HL-60/S4 (cell line): ENCODE measurements around the gene PRAMEF12.
"Not testable (repeated sequence)": the region's sequence is repeated elsewhere in the genome, so short reads cannot be mapped to it uniquely, and the experiment has no call there.

ENCODE experiments used
- in situ Hi-C: fragments of 300-500 bp; cut with MboI; formaldehyde crosslinking; loops from 2 replicates; pipeline ENCODE4 v1.14.3; 2022; ENCODE audit warnings: low sequenced_read_pairs

The PRAMEF12 gene

DNA sequence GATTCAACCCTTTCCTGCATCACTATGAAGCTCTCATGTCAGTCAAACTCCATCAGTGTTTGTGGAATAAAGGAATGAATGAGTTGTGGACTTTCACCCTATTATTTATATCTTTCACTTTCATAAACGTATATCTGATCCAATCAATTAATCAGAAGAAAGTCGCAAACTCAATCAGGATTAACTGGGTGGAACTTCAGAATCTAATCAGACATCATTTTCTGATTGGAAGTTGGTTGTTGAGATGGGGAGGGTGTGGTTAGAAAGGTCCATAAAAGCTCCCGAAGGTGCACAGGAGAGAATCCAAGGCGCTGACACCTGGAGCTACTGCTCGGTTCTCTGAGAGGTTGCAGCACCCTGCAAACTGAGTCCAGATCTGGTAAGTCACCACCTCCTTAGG lies at the start of gene PRAMEF12:
TSS of gene PRAMEF12 (plus strand) at position 301 of the 400 bp plus-strand sequence. CDS start 1,130 bp downstream, outside the sequence.
- in situ Hi-C loops = no loop called here

DNA sequence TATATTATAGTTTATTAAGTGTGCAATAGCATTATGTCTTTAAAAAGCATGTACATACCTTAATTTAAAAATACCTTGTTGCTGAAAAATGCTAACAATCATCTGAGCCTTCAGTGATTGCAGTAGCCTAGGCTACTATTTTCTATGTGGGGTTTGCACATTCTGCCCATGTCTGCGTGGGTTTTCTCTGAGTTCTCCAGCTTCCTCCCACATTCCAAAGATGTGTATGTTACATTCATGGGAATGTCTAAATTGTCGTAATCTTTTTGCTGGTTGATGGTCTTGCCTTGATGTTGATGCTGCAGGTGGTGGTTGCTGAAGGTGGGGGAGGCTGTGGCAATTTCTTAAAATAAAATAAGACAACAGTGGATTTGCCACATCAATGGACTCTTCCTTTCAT lies 45.1 kb upstream of the PRAMEF12 start:
- in situ Hi-C loops = no loop called here

- in situ Hi-C loops = no loop called here
These were observed 43.4 kb upstream of the PRAMEF12 start for GRCh38 chr1:12730156-12730555.

GRCh38 chr1:12731084-12731483 lies 42.5 kb upstream of the PRAMEF12 start:
- in situ Hi-C loops = not testable (repeated sequence)

DNA sequence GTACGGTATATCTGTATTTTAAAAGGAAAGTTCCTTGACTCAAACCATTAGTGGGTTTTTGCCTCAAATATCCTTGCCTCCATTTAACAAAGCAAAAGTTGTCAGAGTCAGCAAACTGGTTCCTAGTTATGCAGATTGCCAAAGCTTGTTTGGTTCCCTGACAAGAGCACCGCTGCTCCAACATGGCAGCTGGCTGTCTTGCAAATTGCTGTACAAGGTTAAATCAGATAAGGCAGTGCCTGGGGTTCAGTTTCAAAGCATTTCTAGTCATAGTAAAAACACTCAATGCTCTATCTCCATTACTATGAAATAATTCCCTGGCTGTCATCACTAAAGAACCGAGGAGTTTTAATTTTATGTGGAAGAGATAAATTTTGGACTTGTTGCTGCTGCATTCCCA lies 38.9 kb upstream of the PRAMEF12 start:
- in situ Hi-C loops = no loop called here

DNA sequence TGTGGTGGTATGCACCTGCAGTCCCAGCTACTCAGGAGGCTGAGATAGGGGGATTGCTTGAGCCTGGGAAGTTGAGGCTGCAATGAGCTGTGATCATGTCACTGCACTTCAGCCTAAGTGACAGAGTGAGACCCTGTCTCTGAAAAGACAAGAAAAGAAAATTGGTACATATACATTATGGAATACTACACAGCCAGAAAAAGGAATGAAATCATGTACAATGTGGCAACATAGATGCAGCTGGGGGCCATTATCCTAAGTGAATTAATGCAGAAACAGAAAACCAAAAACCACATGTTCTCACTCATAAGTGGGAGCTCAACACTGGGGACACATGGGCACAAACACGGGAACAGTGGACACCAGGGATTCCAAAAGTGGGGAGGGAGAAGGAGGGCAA lies 34.6 kb upstream of the PRAMEF12 start:
- in situ Hi-C loops = no loop called here

DNA sequence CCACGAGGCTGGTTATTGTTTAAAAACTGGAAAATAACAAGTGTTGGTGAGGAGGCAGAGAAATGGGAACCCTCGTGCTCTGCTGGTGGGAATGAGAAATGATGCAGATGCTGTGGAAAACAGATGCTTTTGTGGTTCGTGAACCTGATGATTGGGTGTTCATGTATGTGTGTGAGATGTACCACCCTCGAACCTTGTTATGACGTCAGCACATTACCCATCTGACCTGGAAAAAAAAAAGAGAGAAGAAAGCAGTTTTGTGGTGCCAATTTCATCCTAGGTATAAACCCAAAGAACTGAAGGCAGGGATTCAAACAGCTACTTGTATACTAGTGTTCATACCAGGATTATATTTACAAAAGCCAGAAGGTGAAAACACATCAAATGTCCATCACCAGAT lies 33.9 kb upstream of the PRAMEF12 start:
- in situ Hi-C loops = no loop called here

DNA sequence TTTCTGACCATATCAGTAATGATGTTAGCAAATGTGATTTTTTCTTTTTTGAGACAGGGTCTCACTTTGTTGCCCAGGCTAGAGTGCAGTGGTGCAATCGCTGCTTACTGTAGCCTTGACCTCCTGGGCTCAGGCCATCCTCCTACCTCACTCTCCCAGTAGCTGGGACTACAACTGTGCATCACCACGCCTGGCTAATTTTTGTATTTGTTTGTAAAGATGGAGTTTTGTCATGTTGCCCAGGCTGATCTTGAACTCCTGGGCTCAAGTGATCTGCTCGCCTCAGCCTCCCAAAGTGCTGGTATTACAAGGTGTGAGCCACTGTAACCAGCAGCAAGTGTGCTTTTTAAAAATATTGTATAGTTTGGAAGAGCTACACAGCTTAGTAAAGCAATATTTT lies 31.6 kb upstream of the PRAMEF12 start:
- in situ Hi-C loops = no loop called here

DNA sequence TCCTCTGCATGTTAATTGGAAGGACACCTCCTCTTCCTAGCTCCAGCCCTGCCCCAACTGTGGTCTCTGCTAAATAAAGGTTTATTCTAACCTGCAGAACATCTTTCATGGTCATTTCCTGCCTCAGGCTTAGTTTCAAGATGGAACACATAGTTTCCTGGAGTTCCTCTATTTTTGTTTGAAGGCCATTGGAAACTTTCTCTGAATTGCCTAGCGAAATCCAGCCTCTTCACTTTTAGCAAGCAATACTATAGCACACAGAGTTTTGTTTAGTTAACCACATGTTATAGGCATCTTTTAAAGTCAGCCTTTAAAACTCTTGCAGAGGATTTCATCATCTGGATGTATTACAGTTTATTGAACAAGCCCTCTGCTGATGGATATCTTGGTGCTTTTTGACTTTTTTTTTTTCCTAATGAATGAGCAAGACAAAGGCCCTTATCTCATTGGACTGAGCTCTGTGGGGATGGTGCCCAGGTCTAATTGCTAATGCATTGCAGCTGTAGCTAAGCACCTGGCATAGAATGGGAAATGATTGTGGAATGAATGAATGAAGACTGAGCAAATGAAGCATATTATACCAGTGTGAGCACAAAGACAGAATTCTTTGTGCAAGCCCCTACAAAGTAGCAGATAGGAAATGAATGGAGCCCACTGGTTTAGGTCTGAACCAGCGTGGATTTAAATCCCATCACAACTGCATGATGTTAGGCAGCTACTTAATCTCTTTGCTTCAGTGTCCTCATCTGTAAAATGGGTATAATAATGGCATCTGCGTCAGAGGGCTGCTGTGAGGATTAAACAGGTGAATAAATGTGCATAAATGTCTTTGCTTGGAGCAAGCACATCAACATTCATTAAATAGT lies 28.2 kb upstream of the PRAMEF12 start:
- in situ Hi-C loops = no loop called here

GRCh38 chr1:12745992-12746323 lies 27.6 kb upstream of the PRAMEF12 start, which contains the start of gene CFAP107:
TSS of gene CFAP107 (plus strand) at chr1:12746200. CDS start at chr1:12746431, 231 bp downstream.
- in situ Hi-C loops = no loop called here

DNA sequence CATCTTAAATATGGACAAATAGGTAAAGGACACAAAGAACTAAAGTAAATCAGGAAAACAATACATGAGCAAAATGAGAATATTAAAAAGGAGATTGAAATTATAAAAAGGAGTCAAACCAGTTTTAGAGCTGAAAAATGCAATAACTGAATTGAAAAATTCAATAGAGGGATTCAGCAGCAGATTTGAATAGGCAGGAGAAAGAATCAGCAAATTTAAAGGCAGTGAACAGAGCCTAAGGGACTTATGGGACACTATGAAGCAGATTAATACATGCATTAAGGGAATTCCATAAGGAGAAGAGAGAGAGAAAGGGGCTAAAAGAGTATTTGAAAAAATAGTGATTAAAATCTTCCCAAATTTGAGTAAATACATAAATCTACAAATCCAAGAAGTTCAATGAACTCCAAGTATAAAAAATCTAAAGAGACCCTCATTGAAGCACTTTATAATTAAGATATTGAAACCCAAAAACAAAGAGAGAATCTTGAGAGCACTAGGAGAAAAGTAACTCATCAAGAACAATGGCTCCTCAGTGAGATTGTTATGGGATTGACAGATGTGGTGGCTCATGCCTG lies 24.7 kb upstream of the PRAMEF12 start:
- in situ Hi-C loops = no loop called here

DNA sequence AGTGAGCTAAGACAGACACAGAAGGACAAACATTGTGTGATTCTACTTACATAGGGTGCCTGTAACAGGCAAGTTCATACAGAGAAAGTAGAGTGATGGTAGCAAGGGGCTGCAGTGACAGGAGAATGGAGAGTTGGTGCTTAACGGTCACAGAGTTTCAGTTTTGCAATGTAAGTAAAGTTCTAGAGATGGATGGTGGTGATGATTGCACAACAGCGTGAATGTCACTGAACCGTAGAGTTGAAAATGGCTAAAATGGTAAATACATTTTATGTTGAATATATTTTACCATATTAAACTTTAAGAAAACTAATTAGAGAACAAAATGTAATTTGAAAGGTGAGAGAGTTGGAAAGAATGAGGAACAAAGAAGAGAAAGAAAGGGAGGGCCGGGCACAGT lies 18.8 kb upstream of the PRAMEF12 start:
- in situ Hi-C loops = no loop called here

- in situ Hi-C loops = no loop called here
These were observed 17.3 kb upstream of the PRAMEF12 start for GRCh38 chr1:12756273-12756672.

DNA sequence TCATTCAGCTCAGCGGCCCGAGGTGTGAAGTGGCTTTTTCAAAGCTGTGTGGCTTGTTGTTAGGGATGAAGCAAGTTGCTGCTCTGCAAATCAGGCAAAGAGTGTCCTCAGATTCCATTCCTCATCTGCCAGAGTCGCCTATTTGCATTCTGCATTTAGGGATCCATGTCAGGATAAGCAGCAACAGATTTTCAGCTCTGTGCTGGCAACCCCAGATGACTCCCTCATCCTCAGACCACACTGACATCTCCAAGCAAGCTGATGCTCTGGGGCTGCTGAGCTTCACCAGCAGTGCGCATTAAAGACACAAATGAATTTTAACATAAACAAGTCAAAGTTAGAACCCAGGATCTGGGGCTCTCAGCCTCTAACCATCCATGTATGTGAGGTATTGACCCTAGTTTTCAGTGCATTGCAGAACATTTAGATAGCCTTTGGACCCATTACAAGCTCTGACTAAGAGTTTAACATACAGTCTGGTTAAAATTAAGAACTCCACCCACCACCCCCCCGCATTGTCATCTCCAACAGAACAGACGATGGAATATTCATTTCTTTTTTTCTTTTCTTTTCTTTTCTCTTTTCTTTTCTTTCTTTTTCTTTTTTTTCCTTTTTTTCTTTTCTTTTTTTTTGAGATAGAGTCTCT lies 16.6 kb upstream of the PRAMEF12 start:
- in situ Hi-C loops = no loop called here

- in situ Hi-C loops = no loop called here
These were observed 15.7 kb upstream of the PRAMEF12 start for GRCh38 chr1:12757836-12758235.

- in situ Hi-C loops = no loop called here
These were observed 13.2 kb upstream of the PRAMEF12 start for GRCh38 chr1:12760256-12760795.

GRCh38 chr1:12761781-12762180 lies 11.8 kb upstream of the PRAMEF12 start:
- in situ Hi-C loops = no loop called here

DNA sequence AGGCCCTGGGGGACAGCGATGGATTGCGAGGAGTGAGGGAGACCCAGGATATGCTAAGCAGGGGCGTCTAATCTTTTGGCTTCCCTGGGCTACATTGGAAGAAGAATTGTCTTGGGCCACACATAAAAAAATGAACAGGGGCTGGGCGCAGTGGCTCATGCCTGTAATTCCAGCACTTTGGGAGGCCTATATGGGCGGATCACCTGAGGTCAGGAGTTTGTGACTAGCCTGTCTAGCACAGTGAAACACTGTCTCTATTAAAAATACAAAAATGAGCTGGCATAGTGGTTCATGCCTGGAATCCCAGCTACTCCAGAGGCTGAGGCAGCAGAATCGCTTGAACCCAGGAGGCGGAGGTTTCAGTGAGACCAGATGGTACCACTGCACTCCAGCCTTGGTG lies 10.8 kb upstream of the PRAMEF12 start:
- in situ Hi-C loops = no loop called here

DNA sequence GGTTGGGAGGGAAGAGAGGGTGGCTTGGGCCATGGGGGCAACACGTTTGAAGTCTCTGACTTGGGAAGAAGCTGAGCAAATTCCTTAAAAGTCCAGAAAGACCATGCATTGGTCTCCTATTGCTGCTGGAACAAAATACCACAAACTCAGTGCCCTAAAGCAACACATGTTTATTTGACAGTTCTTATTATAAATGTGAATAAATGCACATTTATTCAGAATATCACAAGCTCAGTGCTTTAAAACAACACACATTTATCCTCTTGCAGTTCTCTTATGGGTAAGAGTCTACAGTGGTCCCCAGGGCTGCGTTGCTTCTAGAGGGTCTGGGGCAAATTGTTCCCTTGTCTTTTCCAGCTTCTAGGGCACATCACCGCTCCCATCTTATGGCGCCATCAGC lies 10.1 kb upstream of the PRAMEF12 start:
- in situ Hi-C loops = no loop called here

DNA sequence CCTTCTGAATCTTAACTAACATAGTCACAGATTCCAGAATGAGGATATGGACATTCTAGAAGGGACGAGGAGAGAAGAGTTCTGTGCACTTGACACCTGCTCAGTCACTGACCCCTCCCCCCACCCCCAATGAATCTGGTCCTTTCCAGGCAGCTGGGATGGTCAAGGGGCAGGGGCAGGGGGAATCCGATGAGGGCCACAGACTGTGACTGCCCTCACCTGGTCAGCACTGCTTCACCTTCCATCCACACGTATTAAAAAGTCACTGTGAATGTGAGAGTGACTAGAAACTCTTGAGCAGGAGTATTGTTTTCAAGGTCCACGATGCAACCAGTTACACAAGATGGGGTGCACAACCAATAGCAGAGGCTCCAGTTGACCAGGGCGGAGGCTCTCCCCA lies 9.5 kb upstream of the PRAMEF12 start:
- in situ Hi-C loops = no loop called here

- in situ Hi-C loops = no loop called here
These were observed 4.5 kb upstream of the PRAMEF12 start for GRCh38 chr1:12769031-12769430.
